K562 (cell line): ENCODE measurements around the gene GPALPP1. TPM values are rescaled to one million over a fixed set of nuclear protein-coding genes. Genes with fewer than 3 reads are reported as not detected.

Source experiments
- ATAC-seq: fragments of 200-7000 bp; cut with Tn5 transposase; 3 replicates; pipeline ENCODE4 v1.9.1; 2020; ENCODE audit warnings: moderate library complexity
- BruUV-seq: library from RNA; stranded (reverse); fragments of 400-500 nt; replicated peaks from 2 replicates; lab custom pipeline; 2021; lab: Mats Ljungman, UMichigan
- CTCF ChIA-PET: fragments of 300-600 bp; formaldehyde crosslinking; extraction: SDS; loops from one replicate; lab custom pipeline; 2021; ENCODE audit warnings: low intra/inter-chr PET ratio; lab: Yijun Ruan, JAX
- POLR2A ChIA-PET: fragments of 300-600, 350-650 bp; sonication (Branson Sonifier 250); formaldehyde crosslinking; extraction: SDS; loops from one replicate; lab custom pipeline; 2021; ENCODE audit warnings: antibody characterized with exemption, inconsistent platforms; lab: Yijun Ruan, JAX
- DNase-seq, 4 experiments: peaks; one replicate each; pipeline versions ENCODE4 v3.0.0 to v3.0.0-alpha.2; 2011 to 2018; ENCODE audit warnings: low spot score in 3 of 4, mixed read lengths in 3 of 4; ENCODE audit errors: extremely low read depth in 1 of 4
- FAIRE-seq: peaks from 2 replicates; lab custom pipeline; 2011; peaks lifted over from hg19 to GRCh38; lab: Jason Lieb, UNC
- H2AFZ ChIP-seq: 2 replicates; pipeline ENCODE4 v1.6.0; 2011; ENCODE audit warnings: low read depth, low read length, control low read depth, inconsistent platforms
- H3K27ac ChIP-seq: fragments of 200-600 bp; 3 replicates; pipeline ENCODE4 v1.8.0; 2011; ENCODE audit warnings: low read depth, mild to moderate bottlenecking, control low read depth, inconsistent platforms, low read length, moderate library complexity, mixed read lengths; ENCODE audit errors: extremely low read depth
- H3K27me3 ChIP-seq, 2 experiments: fragments of 300-600 bp in 1 of 2; 2 replicates in 1 of 2; 3 replicates in 1 of 2; pipeline versions ENCODE4 v1.6.0 to v1.8.0; 2011; ENCODE audit warnings: inconsistent platforms in 2 of 2, low read length in 2 of 2, mild to moderate bottlenecking in 1 of 2, mixed read lengths in 1 of 2, moderate library complexity in 1 of 2; ENCODE audit not compliant: control insufficient read depth in 2 of 2, insufficient read depth in 2 of 2
- H3K36me3 ChIP-seq: fragments of 300-600 bp; 3 replicates; pipeline ENCODE4 v1.8.0; 2011; ENCODE audit warnings: mild to moderate bottlenecking, low read length, inconsistent platforms; ENCODE audit not compliant: control insufficient read depth, insufficient read depth
- H3K4me1 ChIP-seq, 2 experiments: fragments of 200-600 bp in 1 of 2; replicated peaks in 1 of 2; 2 replicates in 1 of 2; 3 replicates in 1 of 2; pipeline versions ENCODE4 v1.5.1 to v1.8.0; 2011; ENCODE audit warnings: inconsistent platforms in 2 of 2, low read length in 2 of 2, mild to moderate bottlenecking in 1 of 2, mixed read lengths in 1 of 2, moderate library complexity in 1 of 2; ENCODE audit not compliant: control insufficient read depth in 2 of 2, insufficient read depth in 2 of 2
- H3K4me2 ChIP-seq: 2 replicates; pipeline ENCODE4 v1.6.1; 2011; ENCODE audit warnings: low read length, control low read depth, inconsistent platforms, mixed read lengths; ENCODE audit not compliant: insufficient read depth
- H3K4me3 ChIP-seq: fragments of 200-600 bp; sonication (generic), shearing (Covaris generic); 2 replicates; pipeline ENCODE4 v1.5.1; 2016; ENCODE audit warnings: control low read depth, inconsistent platforms
- H3K79me2 ChIP-seq: fragments of 200-600 bp; 3 replicates; pipeline ENCODE4 v1.8.0; 2011; ENCODE audit warnings: low read length, inconsistent platforms; ENCODE audit not compliant: control insufficient read depth, insufficient read depth
- H3K9ac ChIP-seq, 2 experiments: 2 replicates each; pipeline versions ENCODE4 v1.6.0 to v1.6.1; 2011; ENCODE audit warnings: low read depth in 2 of 2, low read length in 2 of 2, control low read depth in 1 of 2, inconsistent platforms in 1 of 2, mild to moderate bottlenecking in 1 of 2, mixed read lengths in 1 of 2; ENCODE audit not compliant: insufficient read depth in 1 of 2
- H3K9me1 ChIP-seq: one replicate; pipeline ENCODE4 v1.6.0; 2011; ENCODE audit warnings: inconsistent platforms, mild to moderate bottlenecking, low read length, moderate library complexity; ENCODE audit not compliant: control insufficient read depth, insufficient read depth
- H3K9me3 ChIP-seq: replicated peaks from 2 replicates; pipeline ENCODE4 v1.5.1; 2011; ENCODE audit warnings: low read depth, low read length, inconsistent platforms; ENCODE audit not compliant: control insufficient read depth, insufficient read depth
- H4K20me1 ChIP-seq: replicated peaks from 2 replicates; pipeline ENCODE4 v1.6.1; 2011; ENCODE audit warnings: low read length, inconsistent platforms, mixed read lengths; ENCODE audit not compliant: control insufficient read depth, insufficient read depth
- CBFB ChIP-seq: sonication (generic); formaldehyde crosslinking; IDR thresholded peaks from 2 replicates; pipeline ENCODE4 v1.4.0; 2020; ENCODE audit warnings: mild to moderate bottlenecking, missing genetic modification reagents
- CHD2 ChIP-seq: IDR thresholded peaks from 2 replicates; pipeline ENCODE4 v1.6.1; 2011; ENCODE audit warnings: low read depth, low read length
- EHMT2 ChIP-seq: fragments of 450-650 bp; IDR thresholded peaks from 2 replicates; pipeline ENCODE4 v1.6.1; 2018; ENCODE audit warnings: antibody characterized with exemption
- MAFG ChIP-seq: fragments of 450-650 bp; conservative IDR thresholded peaks from 2 replicates; pipeline ENCODE4 v1.6.1; 2016; ENCODE audit warnings: missing genetic modification characterization, missing compliant biosample characterization
- MED1 ChIP-seq: sonication (generic); formaldehyde crosslinking; IDR thresholded peaks from 2 replicates; pipeline ENCODE4 v1.8.1; 2023; ENCODE audit warnings: missing genetic modification reagents, borderline replicate concordance
- MEF2D ChIP-seq: conservative IDR thresholded peaks from 2 replicates; pipeline ENCODE4 v1.6.1; 2016; ENCODE audit warnings: low read depth, missing genetic modification characterization, missing compliant biosample characterization
- MTA2 ChIP-seq: fragments of 450-650 bp; IDR thresholded peaks from 2 replicates; pipeline ENCODE4 v1.6.1; 2016; ENCODE audit warnings: low read depth
- NCOA6 ChIP-seq: fragments of 450-650 bp; IDR thresholded peaks from 2 replicates; pipeline ENCODE4 v1.6.1; 2017; ENCODE audit warnings: mild to moderate bottlenecking
- SPI1 ChIP-seq: IDR thresholded peaks from 2 replicates; pipeline ENCODE4 v1.6.1; 2011; ENCODE audit warnings: low read depth, low read length, control low read depth, borderline replicate concordance
- ZSCAN29 ChIP-seq: fragments of 450-650 bp; IDR thresholded peaks from 2 replicates; pipeline ENCODE4 v1.6.1; 2017
- WGBS: fragments of 100-300 bp; shearing (Covaris generic); methylation state at CpG from one replicate; pipeline ENCODE4 v1.1.6; 2016; ENCODE audit warnings: low coverage, mixed read lengths; ENCODE audit not compliant: insufficient coverage; ENCODE audit errors: missing lambda C conversion rate; 5-methylcytosine and 5-hydroxymethylcytosine counted together
- in situ Hi-C: fragments of 300-500 bp; cut with MboI; formaldehyde crosslinking; loops from 4 replicates; pipeline ENCODE4 v1.15.0; 2018; ENCODE audit warnings: inconsistent platforms, mixed read lengths
- intact Hi-C: fragments of 100-400 bp; cut with micrococcal nuclease; formaldehyde crosslinking; loops from 2 replicates; pipeline ENCODE4 v1.14.2; 2022
- polyA plus RNA-seq, 8 experiments: library from polyadenylated mRNA; depleted of rRNA in 4 of 8; stranded (reverse) in 5 of 8; unstranded in 3 of 8; fragments of >200 nt; fragmentation: Nextera tagmentation in 2 of 8; fragmentation: Illumina TruSeq in 1 of 8; extraction: Ambion mirVana in 2 of 8; extraction: Trizol in 1 of 8; gene quantifications; 2 replicates each; pipeline versions ENCODE4 v1.2.1 to v1.2.3, GENCODE V29; 2011 to 2014; ENCODE audit warnings: inconsistent platforms in 1 of 8, missing spikeins in 1 of 8
- total RNA-seq, 7 experiments: library from RNA; depleted of rRNA in 6 of 7; stranded (reverse); fragments of >200 nt in 6 of 7; fragmentation: Illumina TruSeq in 2 of 7; extraction: Trizol in 2 of 7; gene quantifications; 2 replicates each; pipeline versions ENCODE4 v1.2.1 to v1.2.3, GENCODE V29; 2011 to 2021; ENCODE audit warnings: low replicate concordance in 1 of 7
- TF ChIP-seq, protein P1 (sequence below): fragments of 450-650 bp; conservative IDR thresholded peaks from 2 replicates; pipeline ENCODE4 v1.6.1; 2016; ENCODE audit warnings: missing genetic modification characterization, low read depth, mild to moderate bottlenecking, missing compliant biosample characterization, moderate library complexity
- TF ChIP-seq, protein P2 (sequence below): sonication (generic); formaldehyde crosslinking; IDR thresholded peaks from 2 replicates; pipeline ENCODE4 v1.8.0; 2022; ENCODE audit warnings: mild to moderate bottlenecking, missing genetic modification reagents
- TF ChIP-seq, protein P3 (sequence below): fragments of 450-650 bp; formaldehyde crosslinking; IDR thresholded peaks from 2 replicates; pipeline ENCODE4 v1.4.0; 2020; ENCODE audit warnings: mild to moderate bottlenecking, moderate library complexity
- TF ChIP-seq, protein P4 (sequence below): sonication (generic); IDR thresholded peaks from 2 replicates; pipeline ENCODE4 v1.6.1; 2016
- TF ChIP-seq, protein P5 (sequence below): sonication (generic); formaldehyde crosslinking; IDR thresholded peaks from 2 replicates; pipeline ENCODE4 v1.9.0; 2022; ENCODE audit warnings: mild to moderate bottlenecking, missing genetic modification reagents
- TF ChIP-seq, protein P6 (sequence below): sonication (generic); formaldehyde crosslinking; IDR thresholded peaks from 2 replicates; pipeline ENCODE4 v1.8.0; 2022; ENCODE audit warnings: missing genetic modification reagents, mild to moderate bottlenecking, borderline replicate concordance

Gene GPALPP1
- total and polyA plus RNA-seq, 9 of the 15 experiments (the other 6 are each of a cell fraction or from before 2014, with no cell fraction given) = 8.1 to 22.3 (median 18.5) TPM

DNA sequence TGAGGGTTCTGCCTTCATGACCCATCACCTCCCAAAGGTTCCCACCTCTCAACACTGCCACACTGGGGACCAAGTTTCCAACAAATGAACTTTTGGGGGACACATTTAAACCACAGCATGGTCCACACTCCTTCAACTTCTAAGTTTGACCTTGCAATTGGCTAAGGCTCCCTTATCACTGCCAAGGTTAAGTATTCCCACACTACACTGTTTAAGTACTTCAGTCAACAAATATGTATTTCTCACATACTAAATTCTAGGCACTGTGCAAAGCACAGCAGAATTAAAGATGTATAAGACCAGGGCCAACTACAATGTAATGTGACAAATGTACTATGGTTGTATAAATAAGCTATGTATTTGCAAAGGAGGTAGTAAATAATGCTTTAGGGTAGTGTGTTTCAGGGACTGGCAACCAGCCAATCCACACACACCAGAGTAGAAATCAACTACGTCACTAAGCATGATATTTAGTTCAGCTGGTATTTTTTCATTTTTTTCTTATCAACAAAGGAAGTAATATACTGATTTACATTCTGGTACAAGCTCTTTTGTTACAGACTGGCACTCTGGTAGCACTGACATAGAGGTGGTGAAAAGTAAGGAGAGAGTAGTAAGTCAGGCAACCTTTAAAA, 12.3 kb upstream of the GPALPP1 start:
- Histone ChIP-seq H3K4me3 (no peak overlapping the region), H3K4me2 (no peak overlapping the region), H3K79me2 (no peaks in the 10 kb centered on the region), H3K27me3 (no peaks in the 10 kb centered on the region), H2AFZ (no peak overlapping the region), H3K9me1 (peaks cover 3% of the 10 kb centered on the region), H3K4me1 (peaks cover 0 to 3% of the 10 kb centered on the region in 2 experiments; a peak in 1 of 5 replicates), H3K36me3 (peaks cover 71% of the 10 kb centered on the region), H3K9ac (no peak overlapping the region), H4K20me1 (no peaks in the 10 kb centered on the region), H3K27ac (no peak overlapping the region), H3K9me3 (no peaks in the 10 kb centered on the region)
- ATAC-seq (no peak), DNase-seq (no peak), FAIRE-seq (no peak)
- intact Hi-C loops = no loop called here
- in situ Hi-C loops = loop anchor here (10.0 kb wide), 1 partner anchor 492 kb away; no protein-coding TSS in a partner anchor
- no TSS peak for BruUV-seq
- WGBS = 90% methylated on average over 1 of the region's 1 CpG
- ChIA-PET CTCF (no interaction called here), POLR2A (interaction anchor here (0.9 to 1.4 kb wide), 2 partner anchors 11 to 20 kb away, joined by 3 read pairs; no protein-coding TSS in a partner anchor)
- no peak for TF ChIP-seq MEF2D (tag)
- no peak for TF ChIP-seq EHMT2
- TF ChIP-seq CHD2 = no peak
- TF ChIP-seq NCOA6 = no peak
- no peak for TF ChIP-seq MED1 (CRISPR knock-in tag)
- TF ChIP-seq CBFB (CRISPR knock-in tag) = no peak
- TF ChIP-seq, protein P1, sequence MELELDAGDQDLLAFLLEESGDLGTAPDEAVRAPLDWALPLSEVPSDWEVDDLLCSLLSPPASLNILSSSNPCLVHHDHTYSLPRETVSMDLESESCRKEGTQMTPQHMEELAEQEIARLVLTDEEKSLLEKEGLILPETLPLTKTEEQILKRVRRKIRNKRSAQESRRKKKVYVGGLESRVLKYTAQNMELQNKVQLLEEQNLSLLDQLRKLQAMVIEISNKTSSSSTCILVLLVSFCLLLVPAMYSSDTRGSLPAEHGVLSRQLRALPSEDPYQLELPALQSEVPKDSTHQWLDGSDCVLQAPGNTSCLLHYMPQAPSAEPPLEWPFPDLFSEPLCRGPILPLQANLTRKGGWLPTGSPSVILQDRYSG = no peak
- TF ChIP-seq, protein P2, sequence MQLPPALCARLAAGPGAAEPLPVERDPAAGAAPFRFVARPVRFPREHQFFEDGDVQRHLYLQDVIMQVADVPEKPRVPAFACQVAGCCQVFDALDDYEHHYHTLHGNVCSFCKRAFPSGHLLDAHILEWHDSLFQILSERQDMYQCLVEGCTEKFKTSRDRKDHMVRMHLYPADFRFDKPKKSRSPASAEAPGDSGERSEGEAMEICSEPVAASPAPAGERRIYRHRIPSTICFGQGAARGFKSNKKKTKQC = no peak
- TF ChIP-seq, protein P3, sequence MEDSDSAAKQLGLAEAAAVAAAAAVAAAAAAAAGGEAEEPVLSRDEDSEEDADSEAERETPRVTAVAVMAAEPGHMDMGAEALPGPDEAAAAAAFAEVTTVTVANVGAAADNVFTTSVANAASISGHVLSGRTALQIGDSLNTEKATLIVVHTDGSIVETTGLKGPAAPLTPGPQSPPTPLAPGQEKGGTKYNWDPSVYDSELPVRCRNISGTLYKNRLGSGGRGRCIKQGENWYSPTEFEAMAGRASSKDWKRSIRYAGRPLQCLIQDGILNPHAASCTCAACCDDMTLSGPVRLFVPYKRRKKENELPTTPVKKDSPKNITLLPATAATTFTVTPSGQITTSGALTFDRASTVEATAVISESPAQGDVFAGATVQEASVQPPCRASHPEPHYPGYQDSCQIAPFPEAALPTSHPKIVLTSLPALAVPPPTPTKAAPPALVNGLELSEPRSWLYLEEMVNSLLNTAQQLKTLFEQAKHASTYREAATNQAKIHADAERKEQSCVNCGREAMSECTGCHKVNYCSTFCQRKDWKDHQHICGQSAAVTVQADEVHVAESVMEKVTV (CRISPR knock-in tag) = no peak
- no peak for TF ChIP-seq SPI1
- TF ChIP-seq ZSCAN29 = no peak
- no peak for TF ChIP-seq MAFG (tag)
- TF ChIP-seq, protein P4, sequence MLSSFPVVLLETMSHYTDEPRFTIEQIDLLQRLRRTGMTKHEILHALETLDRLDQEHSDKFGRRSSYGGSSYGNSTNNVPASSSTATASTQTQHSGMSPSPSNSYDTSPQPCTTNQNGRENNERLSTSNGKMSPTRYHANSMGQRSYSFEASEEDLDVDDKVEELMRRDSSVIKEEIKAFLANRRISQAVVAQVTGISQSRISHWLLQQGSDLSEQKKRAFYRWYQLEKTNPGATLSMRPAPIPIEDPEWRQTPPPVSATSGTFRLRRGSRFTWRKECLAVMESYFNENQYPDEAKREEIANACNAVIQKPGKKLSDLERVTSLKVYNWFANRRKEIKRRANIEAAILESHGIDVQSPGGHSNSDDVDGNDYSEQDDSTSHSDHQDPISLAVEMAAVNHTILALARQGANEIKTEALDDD = no peak
- TF ChIP-seq, protein P5, sequence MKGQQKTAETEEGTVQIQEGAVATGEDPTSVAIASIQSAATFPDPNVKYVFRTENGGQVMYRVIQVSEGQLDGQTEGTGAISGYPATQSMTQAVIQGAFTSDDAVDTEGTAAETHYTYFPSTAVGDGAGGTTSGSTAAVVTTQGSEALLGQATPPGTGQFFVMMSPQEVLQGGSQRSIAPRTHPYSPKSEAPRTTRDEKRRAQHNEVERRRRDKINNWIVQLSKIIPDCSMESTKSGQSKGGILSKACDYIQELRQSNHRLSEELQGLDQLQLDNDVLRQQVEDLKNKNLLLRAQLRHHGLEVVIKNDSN (CRISPR knock-in tag) = no peak
- TF ChIP-seq MTA2 = no peak
- TF ChIP-seq, protein P6, sequence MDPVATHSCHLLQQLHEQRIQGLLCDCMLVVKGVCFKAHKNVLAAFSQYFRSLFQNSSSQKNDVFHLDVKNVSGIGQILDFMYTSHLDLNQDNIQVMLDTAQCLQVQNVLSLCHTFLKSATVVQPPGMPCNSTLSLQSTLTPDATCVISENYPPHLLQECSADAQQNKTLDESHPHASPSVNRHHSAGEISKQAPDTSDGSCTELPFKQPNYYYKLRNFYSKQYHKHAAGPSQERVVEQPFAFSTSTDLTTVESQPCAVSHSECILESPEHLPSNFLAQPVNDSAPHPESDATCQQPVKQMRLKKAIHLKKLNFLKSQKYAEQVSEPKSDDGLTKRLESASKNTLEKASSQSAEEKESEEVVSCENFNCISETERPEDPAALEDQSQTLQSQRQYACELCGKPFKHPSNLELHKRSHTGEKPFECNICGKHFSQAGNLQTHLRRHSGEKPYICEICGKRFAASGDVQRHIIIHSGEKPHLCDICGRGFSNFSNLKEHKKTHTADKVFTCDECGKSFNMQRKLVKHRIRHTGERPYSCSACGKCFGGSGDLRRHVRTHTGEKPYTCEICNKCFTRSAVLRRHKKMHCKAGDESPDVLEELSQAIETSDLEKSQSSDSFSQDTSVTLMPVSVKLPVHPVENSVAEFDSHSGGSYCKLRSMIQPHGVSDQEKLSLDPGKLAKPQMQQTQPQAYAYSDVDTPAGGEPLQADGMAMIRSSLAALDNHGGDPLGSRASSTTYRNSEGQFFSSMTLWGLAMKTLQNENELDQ = no peak
